Testis (tissue), 2 donors: ENCODE results near the gene LARGE1.

ENCODE experiments used
- POLR2A ChIP-seq: fragments of 450-650 bp; IDR thresholded peaks from one replicate; pipeline ENCODE4 v1.6.1; 2017; ENCODE audit warnings: antibody characterized with exemption, mild to moderate bottlenecking, moderate library complexity
- TF ChIP-seq, protein P1 (sequence below), 3 experiments: fragments of 450-650 bp in 2 of 3; fragments of 200-600 bp in 1 of 3; sonication (generic) in 1 of 3; IDR thresholded peaks; one replicate each; pipeline ENCODE4 v1.5.1; 2016 to 2019; ENCODE audit warnings: antibody characterized with exemption in 3 of 3, mild to moderate bottlenecking in 2 of 3, moderate library complexity in 1 of 3

DNA sequence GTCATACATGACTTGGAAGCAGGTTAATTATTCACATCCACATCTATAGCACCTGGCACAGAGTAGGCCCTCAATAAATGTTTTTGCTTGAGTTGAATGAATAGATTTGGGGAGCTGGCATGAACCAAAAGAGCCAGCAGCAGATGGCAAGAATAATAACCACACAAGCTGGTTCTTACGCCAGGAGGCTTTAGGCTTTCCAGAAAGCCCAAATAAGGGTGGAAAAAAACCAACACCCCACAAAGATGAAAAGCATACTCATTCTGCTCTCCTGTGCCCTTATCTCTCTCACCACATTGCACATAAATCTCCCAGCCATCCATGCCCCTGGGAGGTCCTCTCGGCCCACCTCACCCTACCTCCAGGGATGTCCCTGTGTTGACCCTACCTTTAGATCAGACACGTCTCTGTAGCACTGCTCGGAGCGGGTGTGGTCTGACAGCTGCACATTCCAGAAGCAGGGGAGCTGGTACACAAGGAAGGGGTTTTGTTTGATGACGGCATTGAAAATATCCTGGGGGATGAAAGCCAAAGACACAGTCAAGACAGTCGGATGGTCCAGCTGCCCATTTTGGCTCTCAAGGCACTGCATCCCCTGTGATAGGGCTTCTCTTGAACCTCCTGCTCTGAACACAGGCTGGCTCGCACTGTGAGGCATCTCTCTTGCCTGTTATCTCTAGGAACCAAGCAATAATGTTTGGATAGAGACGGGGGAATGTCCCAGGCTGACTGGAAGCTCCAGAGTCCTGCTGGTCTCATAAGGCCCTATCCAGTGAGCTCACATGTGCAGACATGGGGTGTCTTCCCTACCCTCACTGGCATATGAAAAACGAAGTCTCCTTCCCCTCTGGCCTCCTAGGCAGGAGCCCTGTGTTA is 538.5 kb downstream of the LARGE1 start:
- no peak for TF ChIP-seq POLR2A
- TF ChIP-seq, protein P1, sequence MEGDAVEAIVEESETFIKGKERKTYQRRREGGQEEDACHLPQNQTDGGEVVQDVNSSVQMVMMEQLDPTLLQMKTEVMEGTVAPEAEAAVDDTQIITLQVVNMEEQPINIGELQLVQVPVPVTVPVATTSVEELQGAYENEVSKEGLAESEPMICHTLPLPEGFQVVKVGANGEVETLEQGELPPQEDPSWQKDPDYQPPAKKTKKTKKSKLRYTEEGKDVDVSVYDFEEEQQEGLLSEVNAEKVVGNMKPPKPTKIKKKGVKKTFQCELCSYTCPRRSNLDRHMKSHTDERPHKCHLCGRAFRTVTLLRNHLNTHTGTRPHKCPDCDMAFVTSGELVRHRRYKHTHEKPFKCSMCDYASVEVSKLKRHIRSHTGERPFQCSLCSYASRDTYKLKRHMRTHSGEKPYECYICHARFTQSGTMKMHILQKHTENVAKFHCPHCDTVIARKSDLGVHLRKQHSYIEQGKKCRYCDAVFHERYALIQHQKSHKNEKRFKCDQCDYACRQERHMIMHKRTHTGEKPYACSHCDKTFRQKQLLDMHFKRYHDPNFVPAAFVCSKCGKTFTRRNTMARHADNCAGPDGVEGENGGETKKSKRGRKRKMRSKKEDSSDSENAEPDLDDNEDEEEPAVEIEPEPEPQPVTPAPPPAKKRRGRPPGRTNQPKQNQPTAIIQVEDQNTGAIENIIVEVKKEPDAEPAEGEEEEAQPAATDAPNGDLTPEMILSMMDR (IDR thresholded peaks at IDR 0.05): no peak
